ENCODE data around the gene PRELID3B.
A peak's percentile ranks its signal among the peaks of the same experiment; 100 is the strongest.
"Not testable (repeated sequence)": the region's sequence is repeated elsewhere in the genome, so short reads cannot be mapped to it uniquely, and the experiment has no call there.

PRELID3B gene

GRCh38 chr20:59047938-59048680, 5.5 kb upstream of the PRELID3B start:
- DNase-seq = peak; percentile 84

- no peak for DNase-seq
These were observed 4.3 kb upstream of the PRELID3B start for GRCh38 chr20:59046862-59047261.

GRCh38 chr20:59044796-59045195, 2.2 kb upstream of the PRELID3B start:
- no peak for DNase-seq

- DNase-seq = no peak
These were observed 1.7 kb upstream of the PRELID3B start for GRCh38 chr20:59044295-59044694.

- peak; percentile 38 for DNase-seq
These were observed 1.1 kb upstream of the PRELID3B start for GRCh38 chr20:59043698-59044097.

- DNase-seq = peak; percentile 92
These were observed 428 bp upstream of the PRELID3B start for GRCh38 chr20:59042796-59043631.

GRCh38 chr20:59041487-59041886, 1.1 kb downstream of the PRELID3B start:
- not testable (repeated sequence) for DNase-seq

GRCh38 chr20:59040667-59041066, 1.9 kb downstream of the PRELID3B start:
- DNase-seq = no peak

- no peak for DNase-seq
These were observed 3.4 kb downstream of the PRELID3B start for GRCh38 chr20:59039233-59039632.

GRCh38 chr20:59037386-59037785, 5.2 kb downstream of the PRELID3B start:
- DNase-seq = no peak

GRCh38 chr20:59035381-59035780, 7.2 kb downstream of the PRELID3B start:
- DNase-seq = no peak

- no peak for DNase-seq
These were observed 8.9 kb downstream of the PRELID3B start for GRCh38 chr20:59033616-59034165.

- no peak for DNase-seq
These were observed 9.5 kb downstream of the PRELID3B start for GRCh38 chr20:59033093-59033492.

- DNase-seq = peak; percentile 49
These were observed 9.9 kb downstream of the PRELID3B start for GRCh38 chr20:59032713-59033059.

GRCh38 chr20:59032023-59032712, 10.4 kb downstream of the PRELID3B start, which contains the start of gene ATP5F1E:
Gene ATP5F1E, minus strand, starts transcription at chr20:59032335. Its CDS starts 84 bp downstream, at chr20:59032251.
- peak; percentile 96 for DNase-seq

- no peak for DNase-seq
These were observed 11.0 kb downstream of the PRELID3B start for GRCh38 chr20:59031564-59032022.

GRCh38 chr20:59030911-59031563, 11.5 kb downstream of the PRELID3B start:
- no peak for DNase-seq

GRCh38 chr20:59028812-59029211, 13.8 kb downstream of the PRELID3B start:
- no peak for DNase-seq

- peak; percentile 80 for DNase-seq
These were observed 14.8 kb downstream of the PRELID3B start for GRCh38 chr20:59027741-59028320.

- DNase-seq = no peak
These were observed 15.5 kb downstream of the PRELID3B start for GRCh38 chr20:59026904-59027740.

GRCh38 chr20:59025511-59025910, 17.1 kb downstream of the PRELID3B start:
- no peak for DNase-seq
